ENCODE data around the gene RGL2. TPM values are rescaled to one million over a fixed set of nuclear protein-coding genes. Genes with fewer than 3 reads are reported as not detected.

The RGL2 gene
- total RNA-seq, 4 donors from 2014 or later = 66.8 to 78.5 (median 71.3) TPM

DNA sequence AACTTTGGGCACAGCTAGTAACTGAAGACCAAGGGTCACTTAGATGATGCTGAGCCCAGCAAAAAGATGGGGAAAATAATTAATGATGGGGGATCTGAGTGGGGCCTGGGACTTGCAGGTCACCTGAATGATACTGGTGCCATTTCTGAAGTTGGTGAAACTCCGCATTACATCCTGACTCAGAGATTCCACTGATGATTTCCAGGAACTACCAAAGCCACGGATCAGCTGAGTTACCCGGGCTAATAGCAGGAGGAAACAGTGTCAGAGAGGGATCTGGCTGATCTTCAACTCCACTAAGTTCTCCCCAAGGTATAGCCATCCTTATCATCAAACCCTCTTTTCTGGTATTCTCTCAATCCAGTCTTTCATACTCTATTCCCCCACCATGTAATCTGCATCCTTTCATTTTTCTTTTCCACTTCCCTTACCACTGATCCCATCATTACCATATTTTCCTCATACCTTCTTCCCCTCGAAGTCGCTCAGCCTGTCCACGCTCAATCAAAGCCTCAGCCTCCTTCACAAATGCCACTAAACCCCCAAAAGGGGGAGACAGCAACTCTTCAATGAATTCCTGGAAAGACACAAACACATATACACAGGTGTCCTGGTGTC lies 47.2 kb downstream of the RGL2 start:
- 89 to 91% methylated on average over 6 of the region's 6 CpGs for WGBS, 2 donors
- H3K4me1 ChIP-seq = peaks cover 10 to 16% of the 10 kb centered on the region in 2 donors
- no peak overlapping the region for H3K4me3 ChIP-seq (replicated peaks in 1 of 3)
- no peaks in the 10 kb centered on the region for H3K9me3 ChIP-seq
- TF ChIP-seq POLR2A (IDR thresholded peaks at IDR 0.05) = no peak
- TF ChIP-seq, protein P1, sequence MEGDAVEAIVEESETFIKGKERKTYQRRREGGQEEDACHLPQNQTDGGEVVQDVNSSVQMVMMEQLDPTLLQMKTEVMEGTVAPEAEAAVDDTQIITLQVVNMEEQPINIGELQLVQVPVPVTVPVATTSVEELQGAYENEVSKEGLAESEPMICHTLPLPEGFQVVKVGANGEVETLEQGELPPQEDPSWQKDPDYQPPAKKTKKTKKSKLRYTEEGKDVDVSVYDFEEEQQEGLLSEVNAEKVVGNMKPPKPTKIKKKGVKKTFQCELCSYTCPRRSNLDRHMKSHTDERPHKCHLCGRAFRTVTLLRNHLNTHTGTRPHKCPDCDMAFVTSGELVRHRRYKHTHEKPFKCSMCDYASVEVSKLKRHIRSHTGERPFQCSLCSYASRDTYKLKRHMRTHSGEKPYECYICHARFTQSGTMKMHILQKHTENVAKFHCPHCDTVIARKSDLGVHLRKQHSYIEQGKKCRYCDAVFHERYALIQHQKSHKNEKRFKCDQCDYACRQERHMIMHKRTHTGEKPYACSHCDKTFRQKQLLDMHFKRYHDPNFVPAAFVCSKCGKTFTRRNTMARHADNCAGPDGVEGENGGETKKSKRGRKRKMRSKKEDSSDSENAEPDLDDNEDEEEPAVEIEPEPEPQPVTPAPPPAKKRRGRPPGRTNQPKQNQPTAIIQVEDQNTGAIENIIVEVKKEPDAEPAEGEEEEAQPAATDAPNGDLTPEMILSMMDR (IDR thresholded peaks at IDR 0.05) = no peak
- H3K27ac ChIP-seq = no peak overlapping the region
- H3K36me3 ChIP-seq = no peaks in the 10 kb centered on the region
- H3K27me3 ChIP-seq = no peaks in the 10 kb centered on the region
- DNase-seq = no peak
- intact Hi-C loops (cut with DNase I) = no loop called here

DNA sequence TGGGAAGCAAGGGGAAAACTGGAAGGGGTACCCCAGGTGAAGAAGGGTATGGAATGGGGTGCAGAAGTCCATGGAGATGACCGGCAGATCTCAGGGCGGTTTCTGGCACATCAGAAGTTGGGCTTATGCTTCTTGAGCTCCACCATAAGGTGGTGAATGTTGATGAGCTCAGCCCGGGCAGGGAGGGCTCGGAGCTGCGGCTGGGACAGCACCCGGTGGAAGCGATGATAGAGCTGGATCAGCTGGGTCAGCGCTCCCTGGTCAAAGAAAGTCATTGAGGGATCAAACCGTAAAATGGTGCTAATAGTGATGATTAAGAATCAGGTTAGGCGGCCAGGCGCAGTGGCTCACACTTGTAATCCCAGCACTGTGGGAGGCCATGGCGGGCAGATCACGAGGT lies 48.0 kb downstream of the RGL2 start:
- Histone ChIP-seq H3K27me3 (no peaks in the 10 kb centered on the region), H3K9me3 (no peaks in the 10 kb centered on the region), H3K27ac (no peak overlapping the region), H3K4me1 (peaks cover 10 to 16% of the 10 kb centered on the region in 2 donors), H3K4me3 (replicated peaks in 1 of 3) (no peak overlapping the region), H3K36me3 (no peaks in the 10 kb centered on the region)
- TF ChIP-seq, protein P1 (IDR thresholded peaks at IDR 0.05) = no peak
- no peak for TF ChIP-seq POLR2A (IDR thresholded peaks at IDR 0.05)
- intact Hi-C loops (cut with DNase I) = no loop called here
- 97 to 98% methylated on average over 13 of the region's 13 CpGs for WGBS, 2 donors
- DNase-seq = no peak

DNA sequence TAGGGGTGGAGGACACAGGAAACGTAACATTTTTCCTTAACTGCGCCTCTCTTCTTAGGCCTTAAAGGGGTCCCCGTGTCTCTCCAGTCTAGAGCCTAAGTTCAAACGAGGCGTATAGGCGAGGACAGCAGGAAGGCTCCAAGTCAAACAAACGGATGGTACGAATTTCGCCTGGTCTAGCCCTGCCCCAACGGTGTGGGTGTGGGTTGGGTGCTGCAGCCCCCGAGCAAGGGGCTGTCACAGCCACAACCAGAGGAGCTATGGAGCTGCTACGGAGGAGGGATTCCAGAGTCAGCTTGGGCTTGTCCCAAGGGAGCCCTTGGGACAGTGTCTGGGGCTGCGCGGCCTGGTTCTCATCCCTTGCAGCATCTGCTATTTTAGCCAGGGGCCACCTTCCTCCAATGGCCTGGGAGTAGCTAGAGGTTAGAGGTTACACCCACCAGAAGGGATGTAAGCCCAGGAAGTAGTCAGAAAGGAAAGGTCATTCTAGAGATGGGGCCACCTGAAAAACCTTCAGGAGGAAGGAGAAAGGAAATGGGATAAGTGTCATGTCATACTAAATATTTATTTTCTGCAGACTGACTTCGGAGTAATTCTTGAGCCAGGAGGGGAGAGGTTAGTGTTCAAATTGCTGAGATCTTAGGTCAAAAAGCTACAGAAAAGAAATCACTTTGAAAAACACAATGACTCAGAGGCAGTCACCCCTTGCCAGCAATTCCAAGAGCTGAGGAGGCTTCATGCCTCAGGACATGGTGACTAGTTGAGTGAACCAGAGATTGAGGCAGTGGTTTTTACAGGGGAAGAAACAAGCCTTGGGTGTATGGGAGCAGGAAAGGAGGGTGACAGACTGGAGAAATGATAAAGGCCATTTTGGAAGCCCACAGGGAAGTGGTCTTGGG lies 48.8 kb downstream of the RGL2 start:
- intact Hi-C loops (cut with DNase I) = loop anchor here (2.0 to 10.0 kb wide), 4 partner anchors 49 to 235 kb away; partner anchors contain the start of genes RXRB and SLC39A7
- Histone ChIP-seq H3K4me3 (replicated peaks in 1 of 3) (peak overlapping the region in 2 of 3 donors; percentile 41 to 48), H3K4me1 (peaks cover 10 to 16% of the 10 kb centered on the region in 2 donors), H3K9me3 (no peaks in the 10 kb centered on the region), H3K27me3 (no peaks in the 10 kb centered on the region), H3K36me3 (no peaks in the 10 kb centered on the region), H3K27ac (peak overlapping the region; percentile 86 to 96 (median 94))
- TF ChIP-seq POLR2A (IDR thresholded peaks at IDR 0.05) = no peak
- TF ChIP-seq, protein P1 (IDR thresholded peaks at IDR 0.05) = no peak
- DNase-seq = peak; percentile 3 to 5
- 26 to 45% methylated on average over 5 to 15 of the region's 15 CpGs for WGBS, 2 donors

DNA sequence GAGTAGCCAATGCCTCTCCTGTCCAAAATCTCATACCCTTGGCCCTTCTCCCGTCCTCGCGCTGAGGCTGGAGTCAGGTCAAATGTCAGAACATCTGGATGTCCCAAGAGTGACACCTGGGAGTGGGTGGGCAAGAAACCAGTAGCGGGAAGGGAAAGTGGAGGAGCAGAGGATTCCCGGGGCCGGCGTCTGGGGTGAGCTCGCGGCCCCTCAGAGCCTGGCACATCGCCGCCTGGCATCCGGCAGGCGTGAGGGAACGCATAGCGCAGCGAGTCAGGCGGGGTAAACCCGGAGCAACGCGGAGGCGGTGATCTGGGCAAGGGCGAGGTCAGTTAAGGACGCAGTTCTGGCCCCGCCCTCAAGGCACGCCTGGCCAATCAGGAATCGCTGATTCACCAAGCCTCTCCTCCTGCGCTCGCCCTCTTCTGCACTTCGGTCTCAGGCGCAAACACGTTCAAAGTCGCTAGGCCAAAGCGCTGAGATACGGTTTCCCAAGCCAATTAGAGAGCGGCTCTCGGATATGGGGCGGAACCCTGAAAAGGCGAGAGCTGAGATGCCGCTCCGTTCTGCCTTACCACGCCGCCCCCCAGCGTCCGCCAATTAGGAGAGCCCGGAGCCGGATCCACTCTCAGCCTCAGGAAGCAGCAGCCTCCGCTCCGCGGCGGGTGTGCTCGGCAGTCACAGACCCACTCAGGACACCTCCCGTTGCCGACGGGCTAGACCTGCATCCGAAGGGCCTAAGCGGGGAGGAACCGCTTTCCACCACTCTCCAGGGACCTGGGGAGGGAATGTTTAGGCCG lies 49.6 kb downstream of the RGL2 start:
- H3K9me3 ChIP-seq = no peaks in the 10 kb centered on the region
- peaks cover 10 to 16% of the 10 kb centered on the region in 2 donors for H3K4me1 ChIP-seq
- no peaks in the 10 kb centered on the region for H3K36me3 ChIP-seq
- no peaks in the 10 kb centered on the region for H3K27me3 ChIP-seq
- peak overlapping the region; percentile 89 to 96 (median 95) for H3K27ac ChIP-seq
- intact Hi-C loops (cut with DNase I) = loop anchor here (2.0 to 10.0 kb wide), 4 partner anchors 48 to 234 kb away; partner anchors contain the start of genes RXRB and SLC39A7
- TF ChIP-seq POLR2A (IDR thresholded peaks at IDR 0.05) = peak; percentile 24 to 81
- TF ChIP-seq, protein P1 (IDR thresholded peaks at IDR 0.05) = peak in 2 of 6 experiments; percentile 3 to 9
- H3K4me3 ChIP-seq (replicated peaks in 1 of 3) = peak overlapping the region in 2 of 3 donors; percentile 47 to 48
- WGBS, 2 donors = 0 to 1% methylated on average over 22 to 33 of the region's 58 CpGs
- DNase-seq = peak; percentile 98

All from thyroid gland (tissue), 4 donors.